ENCODE data around the gene FGF10.

The FGF10 gene

DNA sequence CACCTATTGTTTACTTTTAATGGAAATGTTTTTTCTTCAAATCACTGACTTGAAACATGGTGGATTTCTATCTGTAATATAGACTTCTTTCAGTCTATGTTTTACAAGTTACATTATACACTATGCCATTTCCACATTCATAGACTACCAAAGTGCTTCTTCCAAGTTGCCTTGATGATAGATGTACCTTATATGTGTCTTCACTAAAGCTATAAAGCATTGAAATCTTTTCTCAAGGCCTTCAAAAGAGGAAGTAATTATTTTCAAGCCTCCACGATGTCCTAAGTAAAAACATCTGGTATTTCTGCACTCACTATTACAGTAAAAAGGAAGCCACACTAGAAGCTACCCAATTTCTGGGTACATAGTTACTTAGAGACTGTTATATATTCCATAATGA, 113.3 kb downstream of the FGF10 start:
- no peaks in the 10 kb centered on the region for H3K4me1 ChIP-seq (ENCODE audit: insufficient read depth, low read length)
- H3K9ac ChIP-seq (ENCODE audit: low read depth, low read length), result no peak overlapping the region
- no peaks in the 10 kb centered on the region for H3K9me3 ChIP-seq (ENCODE audit: insufficient read depth, low read length, severe bottlenecking)
- no peaks in the 10 kb centered on the region for H3K27me3 ChIP-seq (ENCODE audit: insufficient read depth, low read length, poor library complexity)
- no peak overlapping the region for H2AFZ ChIP-seq (ENCODE audit: low read depth, low read length)
- no peaks in the 10 kb centered on the region for H4K20me1 ChIP-seq (ENCODE audit: insufficient read depth, low read length)
- no peak overlapping the region for H3K27ac ChIP-seq (ENCODE audit: low read length)
- no peak overlapping the region for H3K4me3 ChIP-seq (ENCODE audit: low read depth in 1 of 2, low read length in 2 of 2)
- no peak for TF ChIP-seq EZH2 (IDR thresholded peaks at IDR 0.05; ENCODE audit: borderline replicate concordance, low read depth, low read length, severe bottlenecking)
- TF ChIP-seq, protein P1, sequence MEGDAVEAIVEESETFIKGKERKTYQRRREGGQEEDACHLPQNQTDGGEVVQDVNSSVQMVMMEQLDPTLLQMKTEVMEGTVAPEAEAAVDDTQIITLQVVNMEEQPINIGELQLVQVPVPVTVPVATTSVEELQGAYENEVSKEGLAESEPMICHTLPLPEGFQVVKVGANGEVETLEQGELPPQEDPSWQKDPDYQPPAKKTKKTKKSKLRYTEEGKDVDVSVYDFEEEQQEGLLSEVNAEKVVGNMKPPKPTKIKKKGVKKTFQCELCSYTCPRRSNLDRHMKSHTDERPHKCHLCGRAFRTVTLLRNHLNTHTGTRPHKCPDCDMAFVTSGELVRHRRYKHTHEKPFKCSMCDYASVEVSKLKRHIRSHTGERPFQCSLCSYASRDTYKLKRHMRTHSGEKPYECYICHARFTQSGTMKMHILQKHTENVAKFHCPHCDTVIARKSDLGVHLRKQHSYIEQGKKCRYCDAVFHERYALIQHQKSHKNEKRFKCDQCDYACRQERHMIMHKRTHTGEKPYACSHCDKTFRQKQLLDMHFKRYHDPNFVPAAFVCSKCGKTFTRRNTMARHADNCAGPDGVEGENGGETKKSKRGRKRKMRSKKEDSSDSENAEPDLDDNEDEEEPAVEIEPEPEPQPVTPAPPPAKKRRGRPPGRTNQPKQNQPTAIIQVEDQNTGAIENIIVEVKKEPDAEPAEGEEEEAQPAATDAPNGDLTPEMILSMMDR (IDR thresholded peaks at IDR 0.05; ENCODE audit: borderline replicate concordance, extremely low read depth, low read length, poor library complexity, severe bottlenecking), result no peak
- no peak overlapping the region for H3K4me2 ChIP-seq (ENCODE audit: insufficient read depth, low read length)
- ATAC-seq (ENCODE audit: insufficient read depth, low read depth) (no peak), DNase-seq (no peak)
- no peaks in the 10 kb centered on the region for H3K79me2 ChIP-seq (ENCODE audit: insufficient read depth, low read length)
- no peaks in the 10 kb centered on the region for H3K36me3 ChIP-seq (ENCODE audit: insufficient read depth, low read length)

DNA sequence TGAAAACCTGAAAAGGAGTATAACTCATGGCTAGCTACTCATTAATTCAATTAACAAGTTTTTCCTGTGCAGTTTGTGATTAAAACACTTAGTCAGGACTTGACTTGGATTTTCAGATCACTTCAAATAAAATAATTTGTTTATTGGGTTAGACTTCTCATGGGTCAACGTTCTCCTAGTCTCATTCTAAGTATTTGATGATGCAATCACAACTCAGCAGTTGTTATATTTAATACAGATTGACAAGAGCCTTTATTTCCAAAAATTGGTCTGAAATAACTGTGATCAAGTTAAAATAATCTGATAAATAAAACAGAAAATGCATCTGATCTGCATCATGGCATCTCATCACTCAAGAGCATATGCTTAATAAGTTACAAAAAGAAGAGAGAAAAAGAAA, 113.9 kb downstream of the FGF10 start:
- Histone ChIP-seq H3K79me2 (ENCODE audit: insufficient read depth, low read length) (no peaks in the 10 kb centered on the region), H3K27me3 (ENCODE audit: insufficient read depth, low read length, poor library complexity) (no peaks in the 10 kb centered on the region)
- ATAC-seq (ENCODE audit: insufficient read depth, low read depth), result no peak

DNA sequence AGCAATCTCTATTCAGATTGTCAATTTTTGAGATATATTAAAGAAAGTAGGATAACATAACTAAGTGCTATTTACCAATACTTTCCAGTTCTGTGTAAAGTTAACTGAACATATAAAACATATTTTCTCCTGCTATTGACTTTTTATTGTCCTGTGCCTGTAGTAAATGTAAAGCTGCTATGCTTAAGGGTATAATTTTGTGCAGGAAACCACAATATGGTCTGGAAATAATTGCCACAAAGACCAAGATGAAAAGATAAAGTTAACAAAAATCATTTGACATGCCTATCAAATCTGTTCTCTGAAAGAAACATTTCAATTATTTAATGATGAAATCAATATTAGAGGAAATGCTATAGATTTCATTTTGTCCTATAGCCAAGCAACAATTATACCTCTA, 121.3 kb downstream of the FGF10 start:
- no peaks in the 10 kb centered on the region for H3K36me3 ChIP-seq (ENCODE audit: insufficient read depth, low read length)
- H3K9me3 ChIP-seq (ENCODE audit: insufficient read depth, low read length, severe bottlenecking), result no peaks in the 10 kb centered on the region
- ATAC-seq (ENCODE audit: insufficient read depth, low read depth), result no peak
- H3K9ac ChIP-seq (ENCODE audit: low read depth, low read length), result no peak overlapping the region
- no peak overlapping the region for H2AFZ ChIP-seq (ENCODE audit: low read depth, low read length)
- DNase-seq, result no peak
- no peaks in the 10 kb centered on the region for H3K27me3 ChIP-seq (ENCODE audit: insufficient read depth, low read length, poor library complexity)
- no peak overlapping the region for H3K4me3 ChIP-seq (ENCODE audit: low read depth in 1 of 2, low read length in 2 of 2)
- no peaks in the 10 kb centered on the region for H3K4me1 ChIP-seq (ENCODE audit: insufficient read depth, low read length)
- no peak overlapping the region for H3K27ac ChIP-seq (ENCODE audit: low read length)
- H3K79me2 ChIP-seq (ENCODE audit: insufficient read depth, low read length), result no peaks in the 10 kb centered on the region
- H3K4me2 ChIP-seq (ENCODE audit: insufficient read depth, low read length), result no peak overlapping the region
- TF ChIP-seq, protein P1 (IDR thresholded peaks at IDR 0.05; ENCODE audit: borderline replicate concordance, extremely low read depth, low read length, poor library complexity, severe bottlenecking), result no peak
- no peaks in the 10 kb centered on the region for H4K20me1 ChIP-seq (ENCODE audit: insufficient read depth, low read length)

More for the DNA sequence above, 113.9 kb downstream of the FGF10 start:
- Histone ChIP-seq H3K4me3 (ENCODE audit: low read depth in 1 of 2, low read length in 2 of 2) (no peak overlapping the region), H3K27ac (ENCODE audit: low read length) (no peak overlapping the region), H3K4me1 (ENCODE audit: insufficient read depth, low read length) (no peaks in the 10 kb centered on the region), H3K9me3 (ENCODE audit: insufficient read depth, low read length, severe bottlenecking) (no peaks in the 10 kb centered on the region), H2AFZ (ENCODE audit: low read depth, low read length) (no peak overlapping the region), H3K4me2 (ENCODE audit: insufficient read depth, low read length) (no peak overlapping the region), H4K20me1 (ENCODE audit: insufficient read depth, low read length) (no peaks in the 10 kb centered on the region), H3K9ac (ENCODE audit: low read depth, low read length) (no peak overlapping the region), H3K36me3 (ENCODE audit: insufficient read depth, low read length) (no peaks in the 10 kb centered on the region)
- no peak for DNase-seq
- no peak for TF ChIP-seq EZH2 (IDR thresholded peaks at IDR 0.05; ENCODE audit: borderline replicate concordance, low read depth, low read length, severe bottlenecking)
- TF ChIP-seq, protein P1 (IDR thresholded peaks at IDR 0.05; ENCODE audit: borderline replicate concordance, extremely low read depth, low read length, poor library complexity, severe bottlenecking), result no peak

All from DND-41 (cell line).